SK-MEL-5 (cell line): Measurements from ENCODE around the gene ING1. TPM values are rescaled to one million over a fixed set of nuclear protein-coding genes. Genes with fewer than 3 reads are reported as not detected.
"Not testable (repeated sequence)": the region's sequence is repeated elsewhere in the genome, so short reads cannot be mapped to it uniquely, and the experiment has no call there.

Source experiments
- DNase-seq: peaks from one replicate; pipeline ENCODE4 v3.0.0-alpha.2; 2016; ENCODE audit warnings: low read depth, low spot score
- in situ Hi-C: cut with HindIII; loops from 2 replicates; pipeline ENCODE4 v1.10.0; 2016; ENCODE audit warnings: low sequenced_read_pairs, high pct_unique_total_duplicates, low pct_unique_long_range_greater_than_20kb
- total RNA-seq: library from RNA; depleted of rRNA; stranded (reverse); fragments of >200 nt; shearing (Covaris generic); gene quantifications from 2 replicates; pipeline ENCODE4 v1.2.3, GENCODE V29; 2014

ING1 gene
- total RNA-seq, 1 experiment from 2014 or later = 6.6 TPM

DNA sequence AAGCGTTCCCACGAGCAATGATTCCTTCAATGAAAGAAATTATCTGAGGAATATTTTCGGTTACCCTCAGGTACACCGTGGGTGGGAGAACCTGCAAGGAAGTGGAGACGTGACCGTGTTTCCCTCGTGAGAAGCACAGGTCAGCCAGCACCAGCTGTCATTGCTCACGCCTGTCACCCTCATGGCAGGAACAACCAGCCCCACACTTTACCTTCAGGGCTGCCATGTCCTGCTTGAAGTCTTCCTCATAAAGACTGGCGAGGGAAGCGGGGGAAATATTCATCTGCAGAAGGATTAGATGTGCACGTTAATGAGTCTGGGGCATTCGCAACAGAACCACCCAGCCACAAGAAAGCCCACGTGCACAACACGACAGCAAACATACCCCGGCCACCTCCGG lies 25.8 kb upstream of the ING1 start:
- no peak for DNase-seq
- in situ Hi-C loops = no loop called here

DNA sequence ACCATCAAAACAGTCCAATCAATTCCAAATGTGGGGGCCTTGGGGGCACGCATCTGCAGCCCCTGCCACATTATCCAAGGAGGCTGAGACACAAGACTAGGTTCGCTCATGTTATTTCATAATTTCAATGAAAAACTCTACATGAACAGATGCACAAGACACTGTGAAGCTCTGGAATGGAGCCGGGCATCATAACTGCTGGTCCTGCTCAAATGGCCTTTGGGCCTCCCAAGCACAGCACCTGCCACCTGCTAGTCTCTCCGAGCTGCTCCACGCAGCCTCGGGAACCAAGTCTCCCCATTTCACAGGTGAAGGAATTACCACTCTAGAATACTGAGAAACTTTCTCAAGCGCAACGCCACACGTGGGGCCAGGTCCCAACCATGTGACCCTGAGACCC lies 24.5 kb upstream of the ING1 start:
- DNase-seq = no peak
- in situ Hi-C loops = no loop called here

DNA sequence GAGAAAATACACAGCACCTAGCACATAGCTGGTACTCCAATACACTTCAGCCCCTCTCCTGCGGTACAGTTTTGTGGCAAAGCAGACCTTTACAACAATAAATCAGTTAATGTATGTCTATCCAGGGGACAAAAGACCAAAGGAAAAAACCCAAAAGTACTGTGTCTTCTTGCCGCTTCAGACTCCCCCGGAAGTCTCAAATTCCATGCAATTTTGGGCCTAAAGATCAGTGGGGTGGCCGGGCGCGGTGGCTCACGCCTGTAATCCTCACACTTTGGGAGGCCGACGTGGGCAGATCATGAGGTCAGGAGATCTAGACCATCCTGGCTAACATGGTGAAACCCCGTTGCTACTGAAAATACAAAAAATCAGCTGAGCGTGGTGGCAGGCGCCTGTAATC lies 23.8 kb upstream of the ING1 start:
- in situ Hi-C loops = no loop called here
- DNase-seq = no peak

DNA sequence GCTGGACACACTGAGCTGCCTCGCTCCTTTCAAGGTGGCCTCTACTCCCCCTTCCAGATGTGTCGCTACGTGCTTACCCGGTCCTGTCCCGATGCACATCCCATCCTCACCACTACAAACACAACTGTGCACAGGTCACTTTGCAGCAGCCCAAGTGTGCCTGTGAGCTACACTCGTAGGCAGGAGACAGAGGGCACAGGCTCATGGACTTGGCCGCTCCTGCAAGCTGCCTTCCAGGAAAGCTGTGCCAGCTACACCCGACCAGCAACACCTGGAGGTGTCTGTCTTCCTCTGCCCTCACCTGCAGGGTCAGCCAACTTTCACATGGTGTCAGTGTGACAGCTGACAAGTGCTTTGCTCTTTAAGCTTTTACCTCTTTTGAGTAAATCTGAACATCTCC lies 23.0 kb upstream of the ING1 start:
- no peak for DNase-seq
- in situ Hi-C loops = no loop called here

DNA sequence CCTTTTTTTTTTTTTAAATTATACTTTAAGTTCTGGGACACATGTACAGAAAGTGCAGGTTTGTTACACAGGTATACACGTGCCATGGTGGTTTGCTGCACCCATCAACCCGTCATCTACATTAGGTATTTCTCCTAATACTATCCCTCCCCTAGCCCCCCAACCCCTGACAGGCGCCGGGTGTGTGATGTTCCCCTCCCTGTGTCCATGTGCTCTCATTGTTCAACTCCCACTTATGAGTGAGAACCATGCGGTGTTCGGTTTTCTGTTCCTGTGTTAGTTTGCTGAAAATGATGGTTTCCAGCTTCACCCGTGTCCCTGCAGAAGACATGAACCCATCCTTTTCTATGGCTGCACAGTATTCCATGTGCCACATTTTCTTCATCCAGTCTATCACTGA lies 17.7 kb upstream of the ING1 start:
- in situ Hi-C loops, DNase-seq: not testable (repeated sequence)

DNA sequence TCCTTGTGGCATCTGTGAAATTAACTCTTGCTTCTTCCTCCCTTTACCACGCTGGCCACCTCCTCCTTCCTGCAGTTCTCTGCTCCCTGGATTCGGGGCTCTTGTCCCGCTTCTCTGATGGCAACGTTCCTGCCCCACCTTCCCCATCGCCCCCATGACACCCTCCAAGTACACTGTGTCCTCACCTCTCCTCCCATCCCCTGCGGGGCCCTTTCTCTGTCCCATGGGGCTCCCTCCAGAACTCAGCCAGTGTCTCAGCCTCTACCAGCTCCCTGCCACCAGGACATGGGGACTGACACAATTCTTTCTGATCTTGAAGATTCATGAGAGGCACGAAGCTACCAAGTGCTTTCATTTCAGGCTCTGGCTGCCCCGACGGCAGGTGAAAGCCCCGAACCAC lies 16.7 kb upstream of the ING1 start:
- DNase-seq = no peak
- in situ Hi-C loops = no loop called here

DNA sequence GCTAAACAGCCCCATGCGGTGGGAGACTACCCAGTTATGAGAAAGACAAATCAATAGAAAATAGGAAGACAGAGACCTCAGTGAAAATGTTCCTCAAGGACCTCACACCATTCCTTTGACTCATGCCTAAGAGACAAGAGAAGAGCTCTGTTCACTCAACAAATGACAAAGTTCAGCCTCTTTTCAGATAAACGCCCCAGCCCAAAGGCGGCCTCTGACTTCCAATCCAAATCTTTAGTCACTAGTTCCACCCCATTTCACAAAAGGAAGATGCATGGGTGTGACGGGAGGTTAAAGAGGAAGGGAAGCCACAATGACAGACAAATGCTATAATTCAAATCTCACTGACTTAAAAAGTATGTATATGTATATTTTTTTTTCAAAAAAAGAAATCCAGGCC lies 15.7 kb upstream of the ING1 start:
- peak; percentile 26 for DNase-seq
- in situ Hi-C loops = no loop called here

DNA sequence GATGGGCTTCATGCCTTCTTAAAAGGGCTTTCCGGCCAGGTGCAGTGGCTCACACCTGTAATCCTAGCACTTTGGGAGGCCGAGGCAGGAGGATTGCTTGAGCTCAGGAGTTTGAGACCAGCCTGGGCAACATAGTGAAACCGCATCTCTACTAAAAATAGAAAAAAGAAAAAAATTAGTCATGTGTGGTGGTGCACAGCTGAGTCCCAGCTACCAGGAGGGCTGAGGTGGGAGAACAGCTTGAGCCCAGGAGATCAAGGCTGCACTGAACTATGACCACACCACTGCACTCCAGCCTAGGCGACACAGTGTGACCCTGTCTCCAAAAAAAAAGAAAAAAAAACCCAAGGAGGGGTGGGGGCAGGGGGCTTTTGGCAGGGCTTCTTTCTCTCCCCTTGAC lies 14.8 kb upstream of the ING1 start:
- no peak for DNase-seq

DNA sequence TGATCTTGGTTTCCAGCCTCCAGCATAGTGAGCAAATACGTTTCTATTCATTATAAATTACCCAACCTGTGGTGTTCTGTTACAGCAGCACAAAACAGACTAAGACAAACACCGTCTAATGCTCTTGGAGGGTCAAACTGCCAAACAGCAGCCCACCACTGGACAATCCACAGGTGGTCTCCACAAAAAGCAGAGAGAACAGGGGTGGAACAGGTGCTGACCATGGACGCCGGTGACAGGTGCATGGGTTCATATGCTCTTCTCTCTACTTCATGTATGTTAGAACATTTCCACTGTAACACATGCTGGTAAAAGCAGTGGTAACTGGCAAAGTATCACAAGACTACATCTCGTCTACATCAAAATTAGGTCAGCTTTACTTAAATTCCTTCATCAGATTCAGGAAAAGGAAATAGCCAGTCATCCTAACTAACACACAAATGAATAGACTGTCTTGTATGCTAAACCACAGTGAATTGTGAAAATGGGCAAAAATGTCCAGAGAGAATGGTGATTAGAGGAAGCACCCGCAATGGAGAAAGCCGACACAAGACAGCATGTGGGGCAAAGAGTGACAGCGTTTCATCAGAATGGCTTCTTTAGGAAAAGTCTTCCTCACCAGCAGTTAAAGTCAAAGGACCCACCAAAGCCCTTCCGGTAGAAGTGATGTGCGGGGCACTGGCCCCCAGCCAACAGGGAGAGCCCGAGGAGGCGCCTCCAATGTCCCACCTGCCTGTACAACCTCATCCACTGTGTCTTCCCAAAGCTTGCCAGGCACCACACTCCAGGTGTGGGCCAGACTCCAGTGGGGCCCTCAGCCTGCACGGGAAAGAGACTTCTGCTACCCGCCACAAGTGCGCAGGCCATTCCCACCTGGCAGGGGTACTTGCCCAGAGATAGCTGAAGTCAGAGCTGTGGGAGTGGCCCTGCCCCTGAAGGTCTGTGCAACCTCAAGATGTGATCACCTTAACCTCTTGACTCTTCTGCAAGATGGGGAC lies 14.1 kb upstream of the ING1 start:
- in situ Hi-C loops = no loop called here
- DNase-seq = no peak

More for the DNA sequence above, 14.8 kb upstream of the ING1 start:
- in situ Hi-C loops = no loop called here

DNA sequence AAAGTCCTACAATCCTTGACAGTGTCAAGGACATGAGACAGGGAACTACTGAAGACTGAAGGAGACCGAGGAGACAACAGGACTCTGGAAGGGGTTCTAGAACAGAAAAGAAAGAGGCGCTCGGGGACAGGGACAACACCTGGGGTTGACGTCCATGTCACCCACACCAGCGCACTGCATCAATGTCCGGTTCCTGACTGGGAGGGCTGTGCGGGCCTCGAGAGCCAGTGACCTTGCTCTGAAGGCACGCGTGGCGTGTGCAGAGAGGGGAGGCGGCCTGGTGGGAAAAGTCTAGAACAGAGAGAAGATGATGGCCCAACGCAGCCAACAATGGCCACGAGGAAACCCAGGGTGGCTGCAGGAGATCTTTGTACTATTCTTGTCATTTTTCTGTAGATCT lies 13.3 kb upstream of the ING1 start:
- in situ Hi-C loops = no loop called here
- DNase-seq = no peak

DNA sequence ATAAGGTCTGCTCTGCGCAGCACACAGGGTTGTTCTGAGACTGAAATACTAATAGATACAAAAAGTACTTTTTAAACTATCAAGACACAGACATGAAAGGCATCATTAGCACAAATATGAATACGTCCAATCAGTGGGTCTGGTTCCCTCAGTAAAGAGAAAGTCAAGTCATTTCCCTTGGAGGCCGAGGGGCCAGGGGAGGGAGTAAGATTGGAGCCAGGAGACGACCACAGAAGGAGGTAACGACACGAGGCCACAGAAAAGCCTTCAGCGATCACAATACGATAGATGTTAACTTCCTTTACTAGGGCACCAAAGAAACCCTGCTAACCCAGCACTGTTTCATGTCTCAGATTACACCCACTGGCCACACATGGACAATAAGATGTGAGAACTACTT lies 12.9 kb upstream of the ING1 start:
- DNase-seq = no peak
- in situ Hi-C loops = no loop called here

DNA sequence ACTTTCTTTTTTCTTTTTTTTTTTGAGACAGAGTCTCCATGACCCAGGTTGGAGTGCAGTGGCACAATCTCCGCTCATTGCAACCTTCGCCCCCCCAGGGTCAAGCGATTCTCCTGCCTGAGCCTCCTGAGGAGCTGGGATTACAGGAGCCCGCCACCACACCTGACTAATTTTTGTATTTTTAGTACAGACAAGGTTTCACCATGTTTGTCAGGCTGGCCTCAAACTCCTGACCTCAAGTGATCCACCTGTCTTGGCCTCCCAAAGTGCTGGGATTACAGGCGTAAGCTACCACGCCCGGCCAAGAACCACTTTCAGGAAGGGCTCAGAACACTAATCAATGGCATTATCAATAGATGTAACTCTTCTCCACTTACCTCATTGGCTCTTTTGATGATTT lies 12.4 kb upstream of the ING1 start:
- in situ Hi-C loops, DNase-seq: not testable (repeated sequence)

DNA sequence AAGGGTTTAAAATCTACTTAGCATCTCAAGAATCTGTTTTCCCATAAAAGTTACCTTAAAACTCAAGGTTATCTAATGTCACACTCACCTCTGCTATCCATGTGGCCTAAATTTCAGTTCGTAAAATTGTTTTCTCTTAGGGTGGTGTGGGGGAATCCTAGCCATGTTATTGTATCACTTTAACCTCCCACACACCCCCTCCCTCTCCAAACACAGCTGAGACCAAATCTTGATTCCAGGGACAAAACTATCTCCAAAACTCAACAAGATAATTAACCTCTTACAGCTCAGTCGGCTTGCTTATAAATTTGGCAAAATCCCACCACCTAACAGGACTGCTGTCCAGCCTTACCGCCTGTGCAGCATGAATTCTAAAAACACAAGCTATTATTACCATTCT lies 11.4 kb upstream of the ING1 start:
- no peak for DNase-seq
- in situ Hi-C loops = no loop called here

DNA sequence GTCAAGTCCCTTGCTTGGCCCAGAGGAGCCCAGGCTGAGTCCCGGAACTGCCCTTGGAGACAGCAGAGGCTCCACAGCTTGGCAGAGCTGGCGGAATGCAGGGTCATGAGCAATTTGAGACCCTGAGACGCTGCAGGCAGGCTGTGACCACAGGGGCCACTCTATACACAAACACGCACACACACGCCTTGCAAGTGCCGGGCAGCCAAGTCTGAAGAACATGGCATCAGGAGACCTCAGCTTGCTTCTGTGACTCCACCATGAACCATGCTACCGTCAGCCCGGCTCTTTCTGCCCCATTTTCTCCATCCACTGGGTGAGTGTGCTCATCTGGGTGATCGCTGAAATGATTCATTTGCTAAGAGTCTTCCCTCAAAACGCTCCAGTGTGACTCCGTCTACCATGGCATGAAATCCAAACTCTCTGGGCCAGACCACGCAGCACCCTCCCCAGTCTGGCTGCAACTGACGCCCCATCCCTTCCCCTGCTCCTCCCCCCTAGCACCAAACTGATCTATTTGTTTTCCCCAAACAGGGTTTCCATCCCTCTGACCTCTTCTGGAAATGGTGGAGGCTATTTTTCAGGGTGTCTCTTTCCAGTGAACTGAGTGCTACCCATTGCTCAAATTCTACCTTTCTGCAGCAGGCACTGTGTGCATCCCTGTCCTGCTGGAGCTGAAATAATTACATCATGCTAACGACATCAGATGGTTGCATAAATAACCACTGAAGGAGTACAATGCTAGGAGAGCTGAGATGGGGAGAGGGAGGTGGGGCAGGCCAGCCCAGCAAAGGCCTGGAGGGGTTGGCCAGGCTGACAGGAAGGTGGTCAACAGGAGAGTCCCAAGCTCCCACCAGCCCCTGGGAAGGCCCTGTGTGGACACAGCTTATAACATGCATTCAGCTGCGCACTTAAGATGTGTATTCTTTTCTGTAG lies 10.6 kb upstream of the ING1 start:
- in situ Hi-C loops = no loop called here
- no peak for DNase-seq

DNA sequence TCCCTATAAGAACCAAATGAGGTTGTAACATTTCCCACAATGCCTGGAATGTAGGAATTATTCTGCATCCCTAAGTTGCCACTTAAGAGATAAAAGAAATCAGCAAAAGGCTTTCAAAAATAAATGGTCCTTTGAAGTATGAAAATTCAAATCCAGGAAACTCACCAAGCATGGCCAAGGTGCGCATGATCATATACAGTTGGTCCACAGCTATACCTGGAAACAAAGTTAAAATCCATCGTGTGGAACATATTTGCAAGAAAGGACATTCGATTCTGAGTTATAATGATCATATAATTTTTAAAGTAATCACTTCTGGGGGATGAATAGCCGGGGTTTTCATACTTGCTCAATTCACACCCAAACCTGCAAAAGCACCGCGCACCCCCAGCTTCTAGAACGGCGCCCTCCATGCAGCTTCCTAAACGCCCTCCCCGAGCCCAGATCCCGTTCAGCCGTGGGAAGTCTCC lies 8.1 kb upstream of the ING1 start:
- in situ Hi-C loops = no loop called here
- no peak for DNase-seq

DNA sequence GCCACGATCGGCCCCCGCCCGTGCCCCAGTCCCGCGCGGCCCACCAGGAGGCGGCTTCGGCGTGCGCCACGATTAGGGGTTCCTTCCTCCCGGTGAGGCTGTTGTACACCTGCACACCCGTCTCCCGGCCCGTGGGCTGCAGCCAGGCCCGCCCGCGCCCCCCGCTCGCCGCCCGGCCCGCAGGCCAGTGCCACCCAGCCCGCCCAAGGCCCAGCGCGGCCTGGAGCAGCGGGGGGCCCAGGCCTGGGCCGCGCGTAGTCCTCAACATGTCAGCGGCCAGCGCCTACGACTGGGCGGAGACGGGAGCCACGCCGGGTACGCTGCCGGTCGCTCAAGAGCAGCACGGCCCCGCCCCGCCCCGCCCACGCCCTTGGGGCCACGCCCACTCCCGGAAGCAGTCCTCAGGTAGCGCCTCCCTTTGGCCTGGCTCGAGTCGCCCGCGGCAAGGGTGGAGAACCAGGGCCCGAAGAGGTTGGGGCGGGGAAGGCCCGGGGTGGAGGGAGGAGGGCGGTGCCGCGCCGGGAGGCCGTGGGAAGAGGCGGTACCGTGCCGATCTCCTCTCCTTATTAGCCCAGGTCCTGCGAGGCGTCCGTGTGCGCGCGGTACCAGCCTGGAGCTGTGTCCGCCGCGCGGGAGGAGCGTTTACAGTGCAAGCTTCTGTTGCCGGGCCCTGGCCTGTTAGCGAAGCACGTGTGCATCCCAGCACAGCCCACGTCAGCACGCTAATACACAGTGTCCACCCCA lies 7.5 kb upstream of the ING1 start, which contains the start of gene CARS2:
Gene CARS2, minus strand, starts transcription at position 291 of the 744 bp plus-strand sequence. Its CDS starts 23 bp downstream, at position 268.
- in situ Hi-C loops = no loop called here
- DNase-seq = peak; percentile 98

DNA sequence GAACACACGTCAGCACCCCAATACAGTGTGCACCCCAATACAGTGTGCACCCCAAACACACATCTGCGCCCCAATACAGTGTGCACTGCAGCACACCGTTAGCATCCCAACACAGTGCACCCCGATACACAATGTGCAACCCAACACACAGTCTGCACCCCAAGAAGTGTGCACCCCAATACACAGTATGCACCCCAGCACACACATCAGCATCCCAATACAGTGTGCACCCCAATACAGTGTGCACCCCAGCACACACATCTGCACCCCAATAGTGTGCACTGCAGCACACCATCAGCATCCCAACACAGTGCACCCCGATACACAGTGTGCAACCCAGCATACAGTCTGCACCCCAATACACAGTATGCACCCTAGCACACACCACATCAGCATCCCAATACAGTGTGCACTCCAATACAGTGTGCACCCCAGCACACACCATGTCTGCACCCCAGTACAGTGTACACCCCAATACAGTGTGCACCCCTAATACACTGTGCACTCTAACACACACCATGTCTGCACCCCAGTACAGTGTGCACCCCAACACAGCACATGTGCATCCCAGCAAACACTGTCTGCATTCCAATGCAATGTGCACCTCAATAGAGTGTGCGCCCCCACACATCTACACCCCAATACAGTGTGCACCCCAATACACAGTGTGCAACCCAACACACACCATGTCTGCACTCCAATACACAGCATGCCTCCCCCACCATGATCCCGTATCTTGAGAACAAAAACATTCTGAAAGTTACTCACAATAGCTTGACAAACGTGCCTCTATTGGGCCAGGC lies 6.7 kb upstream of the ING1 start:
- no peak for DNase-seq
- in situ Hi-C loops = no loop called here
